HEK293 (cell line): ENCODE results near the gene RETREG3.

Experiments used
- GLI4 ChIP-seq: fragments of 450-650 bp; formaldehyde crosslinking; IDR thresholded peaks from 2 replicates; pipeline ENCODE4 v1.5.1; 2016; ENCODE audit warnings: missing biosample characterization, missing genetic modification characterization
- GLIS1 ChIP-seq: fragments of 450-650 bp; formaldehyde crosslinking; IDR thresholded peaks from 2 replicates; pipeline ENCODE4 v1.5.1; 2016; ENCODE audit warnings: missing biosample characterization, missing genetic modification characterization
- GLIS2 ChIP-seq: fragments of 450-650 bp; formaldehyde crosslinking; IDR thresholded peaks from 2 replicates; pipeline ENCODE4 v1.5.1; 2016; ENCODE audit warnings: missing biosample characterization, missing genetic modification characterization
- HIC1 ChIP-seq: fragments of 450-650 bp; formaldehyde crosslinking; IDR thresholded peaks from 2 replicates; pipeline ENCODE4 v1.5.1; 2016; ENCODE audit warnings: missing biosample characterization, missing genetic modification characterization
- INSM2 ChIP-seq: fragments of 450-650 bp; formaldehyde crosslinking; IDR thresholded peaks from 2 replicates; pipeline ENCODE4 v1.5.1; 2016; ENCODE audit warnings: missing biosample characterization, missing genetic modification characterization
- KLF8 ChIP-seq: fragments of 450-650 bp; formaldehyde crosslinking; IDR thresholded peaks from 2 replicates; pipeline ENCODE4 v1.5.1; 2016; ENCODE audit warnings: missing biosample characterization, missing genetic modification characterization
- PRDM4 ChIP-seq: fragments of 450-650 bp; formaldehyde crosslinking; IDR thresholded peaks from 2 replicates; pipeline ENCODE4 v1.5.1; 2017; ENCODE audit warnings: missing biosample characterization, missing genetic modification characterization
- ZBTB21 ChIP-seq: fragments of 450-650 bp; formaldehyde crosslinking; IDR thresholded peaks from 2 replicates; pipeline ENCODE4 v1.5.1; 2017; ENCODE audit warnings: missing biosample characterization, missing genetic modification characterization
- ZBTB26 ChIP-seq: fragments of 450-650 bp; formaldehyde crosslinking; optimal IDR thresholded peaks from 2 replicates; pipeline ENCODE3; 2016; ENCODE audit warnings: missing biosample characterization, mild to moderate bottlenecking, missing genetic modification characterization
- ZBTB7A ChIP-seq: fragments of 450-650 bp; formaldehyde crosslinking; IDR thresholded peaks from 2 replicates; pipeline ENCODE4 v1.5.1; 2016; ENCODE audit warnings: low read depth, missing biosample characterization, missing genetic modification characterization
- ZNF19 ChIP-seq: fragments of 450-650 bp; formaldehyde crosslinking; IDR thresholded peaks from 2 replicates; pipeline ENCODE4; 2016; ENCODE audit warnings: missing biosample characterization, missing genetic modification characterization, low read depth
- ZNF274 ChIP-seq, 2 experiments: fragments of 200-500 bp in 1 of 2; fragments of 450-650 bp in 1 of 2; sonication (Bioruptor generic) in 1 of 2; formaldehyde crosslinking in 1 of 2; IDR thresholded peaks; 2 replicates each; pipeline versions ENCODE4 v1.5.1 to v1.6.1; 2014 to 2016; ENCODE audit warnings: borderline replicate concordance in 1 of 2, inconsistent platforms in 1 of 2, low read length in 1 of 2, missing biosample characterization in 1 of 2, missing genetic modification characterization in 1 of 2
- ZNF335 ChIP-seq: fragments of 450-650 bp; formaldehyde crosslinking; conservative IDR thresholded peaks from 2 replicates; pipeline ENCODE4 v1.5.1; 2016; ENCODE audit warnings: missing biosample characterization, missing genetic modification characterization
- ZNF394 ChIP-seq: fragments of 450-650 bp; formaldehyde crosslinking; IDR thresholded peaks from 2 replicates; pipeline ENCODE4 v1.5.1; 2016; ENCODE audit warnings: missing biosample characterization, missing genetic modification characterization, mild to moderate bottlenecking, moderate library complexity, borderline replicate concordance
- ZNF501 ChIP-seq: fragments of 450-650 bp; formaldehyde crosslinking; IDR thresholded peaks from 2 replicates; pipeline ENCODE4 v1.5.1; 2016; ENCODE audit warnings: missing biosample characterization, missing genetic modification characterization
- ZNF510 ChIP-seq: fragments of 450-650 bp; formaldehyde crosslinking; IDR thresholded peaks from 2 replicates; pipeline ENCODE4 v1.5.1; 2018; ENCODE audit warnings: mild to moderate bottlenecking, missing genetic modification characterization, missing biosample characterization; ENCODE audit not compliant: insufficient replicate concordance
- ZNF518A ChIP-seq: fragments of 450-650 bp; formaldehyde crosslinking; conservative IDR thresholded peaks from 2 replicates; pipeline ENCODE4 v1.5.1; 2016; ENCODE audit warnings: low read depth, missing biosample characterization, missing genetic modification characterization
- ZNF555 ChIP-seq: fragments of 450-650 bp; formaldehyde crosslinking; conservative IDR thresholded peaks from 2 replicates; pipeline ENCODE4 v1.5.1; 2017; ENCODE audit warnings: missing biosample characterization, mild to moderate bottlenecking, missing genetic modification characterization, inconsistent platforms
- ZNF629 ChIP-seq: fragments of 450-650 bp; formaldehyde crosslinking; IDR thresholded peaks from 2 replicates; pipeline ENCODE4 v1.5.1; 2017; ENCODE audit warnings: missing biosample characterization, missing genetic modification characterization
- ZNF76 ChIP-seq: fragments of 450-650 bp; formaldehyde crosslinking; IDR thresholded peaks from 2 replicates; pipeline ENCODE4; 2016; ENCODE audit warnings: low read depth, missing biosample characterization, missing genetic modification characterization, borderline replicate concordance
- ZNF768 ChIP-seq: fragments of 450-650 bp; formaldehyde crosslinking; IDR thresholded peaks from 2 replicates; pipeline ENCODE4 v1.5.1; 2018; ENCODE audit warnings: missing biosample characterization, mild to moderate bottlenecking, missing genetic modification characterization
- ZNF785 ChIP-seq: fragments of 450-650 bp; formaldehyde crosslinking; IDR thresholded peaks from 2 replicates; pipeline ENCODE4 v1.5.1; 2016; ENCODE audit warnings: missing biosample characterization, missing genetic modification characterization
- ZNF837 ChIP-seq: fragments of 450-650 bp; formaldehyde crosslinking; IDR thresholded peaks from 2 replicates; pipeline ENCODE4 v1.5.1; 2016; ENCODE audit warnings: missing biosample characterization, missing genetic modification characterization
- ZSCAN23 ChIP-seq: fragments of 450-650 bp; formaldehyde crosslinking; IDR thresholded peaks from 2 replicates; pipeline ENCODE4 v1.5.1; 2016; ENCODE audit warnings: missing biosample characterization, missing genetic modification characterization
- ZSCAN4 ChIP-seq: fragments of 450-650 bp; formaldehyde crosslinking; IDR thresholded peaks from 2 replicates; pipeline ENCODE4 v1.5.1; 2017; ENCODE audit warnings: missing biosample characterization, missing genetic modification characterization

The RETREG3 gene

GRCh38 chr17:42561897-42562387, 47.2 kb downstream of the RETREG3 start, which contains the start of gene COASY (continued):
- TF ChIP-seq ZNF518A: peak; percentile 95
- TF ChIP-seq ZNF274 (IDR thresholded peaks at IDR 0.05; ENCODE audit: low read length): no peak
- TF ChIP-seq ZNF274 (tag by site-specific recombination; IDR thresholded peaks at IDR 0.05; ENCODE audit: borderline replicate concordance): no peak
- TF ChIP-seq ZNF76: peak; percentile 72; the same call in 1 of the 2 replicates
- TF ChIP-seq ZNF555: no peak
- TF ChIP-seq HIC1: peak; percentile 62; the same call in 1 of the 2 replicates
- peak; percentile 27 for TF ChIP-seq ZBTB26 (tag by site-specific recombination)
- peak; percentile 75 for TF ChIP-seq INSM2 (tag by site-specific recombination)
- 0 out of 2 replicates have a peak, but pooled peaks have one; percentile 5 for TF ChIP-seq ZSCAN23 (tag by site-specific recombination)
- TF ChIP-seq ZNF335: peak; percentile 62
- TF ChIP-seq ZBTB7A (tag by site-specific recombination): no peak
- 0 out of 2 replicates have a peak, but pooled peaks have one; percentile 7 for TF ChIP-seq GLI4 (tag by site-specific recombination)
- TF ChIP-seq GLIS1 (tag by site-specific recombination): peak; percentile 37; the same call in 1 of the 2 replicates
- no peak for TF ChIP-seq ZNF510
- peak; percentile 92 for TF ChIP-seq KLF8
- TF ChIP-seq ZNF837 (tag by site-specific recombination): no peak
- TF ChIP-seq ZNF501 (tag by site-specific recombination): peak; percentile 70; the same call in 1 of the 2 replicates
- TF ChIP-seq ZNF629 (tag by site-specific recombination): peak; percentile 84
- peak; percentile 78 for TF ChIP-seq ZBTB21 (tag by site-specific recombination)
- TF ChIP-seq PRDM4 (tag by site-specific recombination): peak; percentile 16; the same call in 1 of the 2 replicates
- no peak for TF ChIP-seq ZNF785
- peak; percentile 56 for TF ChIP-seq ZNF394 (tag by site-specific recombination)
- TF ChIP-seq GLIS2 (tag by site-specific recombination): peak; percentile 54; the same call in 1 of the 2 replicates
- TF ChIP-seq ZSCAN4: no peak
- no peak for TF ChIP-seq ZNF19 (tag by site-specific recombination)
- no peak for TF ChIP-seq ZNF768 (tag by site-specific recombination)
